HG02973 (cell line): ENCODE data around the gene CETN1.

Experiments used
- ATAC-seq: cut with Tn5 transposase; IDR thresholded peaks from one replicate; pipeline ENCODE4 v1.9.1; 2021; ENCODE audit warnings: moderate library complexity; ENCODE audit not compliant: unreplicated experiment

CETN1 gene

DNA sequence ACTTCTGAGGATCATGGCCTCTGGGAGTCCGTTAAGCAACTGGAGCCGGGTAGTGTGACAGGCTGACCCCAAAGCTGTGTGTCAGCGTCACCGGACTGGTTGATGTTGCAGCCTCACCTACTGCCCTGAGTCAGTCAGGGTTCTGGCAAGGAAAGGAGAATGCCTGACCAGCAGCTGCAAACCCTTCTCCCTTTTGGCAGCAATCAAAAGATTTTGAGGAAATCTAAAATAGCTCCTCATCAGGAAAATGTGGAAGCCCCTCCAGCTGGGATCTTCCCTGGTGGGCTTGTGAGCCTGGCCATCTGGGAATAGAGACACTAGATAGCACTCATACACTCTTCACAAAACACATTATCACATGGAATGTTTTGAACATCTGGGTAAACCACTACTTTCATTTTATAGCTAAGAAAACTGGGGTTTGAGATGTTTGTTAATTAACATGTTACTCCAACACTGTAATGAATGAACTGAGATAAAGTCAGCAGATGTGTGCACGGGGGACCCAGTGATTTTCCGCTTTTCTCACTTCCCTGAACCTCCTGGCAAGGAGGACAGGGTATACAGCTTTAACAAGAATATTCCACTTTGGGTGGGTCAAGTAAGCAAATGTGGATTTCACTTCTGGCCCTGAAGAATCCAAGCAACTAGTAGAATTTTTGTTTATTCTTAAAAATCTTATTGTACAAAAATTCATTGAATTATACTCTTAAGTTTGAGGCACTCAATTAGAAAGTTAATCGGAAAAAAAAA lies 41.3 kb downstream of the CETN1 start:
- ATAC-seq = no peak

DNA sequence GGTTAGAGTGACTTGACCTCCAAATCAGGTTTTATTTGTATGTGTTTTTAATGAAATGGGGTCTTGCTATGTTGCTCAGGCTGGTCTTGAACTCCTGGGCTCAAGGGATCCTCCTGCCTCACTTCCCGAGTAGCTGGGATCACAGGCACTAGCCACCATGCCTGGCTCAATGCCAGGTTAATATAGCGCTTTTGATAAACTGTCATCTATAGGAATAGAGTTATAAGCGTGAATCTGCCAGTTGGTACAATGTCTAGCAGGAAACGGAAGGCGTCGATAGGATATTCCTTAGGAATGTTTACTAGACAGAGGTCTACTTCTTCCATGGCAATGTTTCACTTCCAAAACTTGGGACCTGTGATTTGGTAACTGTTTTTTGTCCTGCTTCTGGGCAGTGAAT lies 42.1 kb downstream of the CETN1 start:
- no peak for ATAC-seq

DNA sequence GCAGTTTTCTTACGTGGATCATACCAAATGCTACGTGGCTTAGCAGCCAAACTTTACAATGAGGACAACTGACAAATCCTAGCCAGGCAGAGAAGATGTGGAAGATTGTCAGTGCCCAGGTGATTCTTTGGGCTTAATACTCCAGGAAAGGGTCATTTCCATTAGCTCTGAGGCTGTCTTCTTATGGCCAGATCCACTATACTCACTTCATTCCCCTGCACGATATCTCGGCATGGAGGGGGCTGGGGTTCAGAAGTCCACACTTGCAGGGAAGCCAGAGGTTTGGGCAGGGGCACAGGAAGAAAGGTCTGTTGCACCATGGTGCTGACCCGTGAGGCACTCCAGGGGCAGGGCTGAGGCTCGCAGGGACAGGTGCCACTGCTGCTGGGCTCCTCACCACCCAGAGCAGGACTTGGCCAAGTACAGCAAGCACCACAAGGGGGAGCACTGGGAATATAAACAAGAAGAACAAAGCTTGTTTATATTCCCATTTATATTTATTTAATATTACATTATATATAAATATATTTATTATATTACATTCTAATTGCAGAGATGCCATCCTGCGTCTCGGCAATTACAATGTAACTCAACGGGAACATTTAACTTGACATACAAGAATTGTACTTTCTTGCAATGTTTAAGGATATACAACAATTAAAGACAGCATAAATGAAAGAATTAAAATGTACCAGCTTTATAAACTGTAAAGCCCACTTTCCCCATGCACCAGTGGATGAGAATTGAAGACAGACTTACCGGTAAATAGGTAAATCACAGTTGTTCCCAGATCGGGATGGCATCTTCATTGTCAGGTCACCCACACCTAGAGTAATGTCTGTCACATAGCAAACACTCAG lies 43.8 kb downstream of the CETN1 start:
- ATAC-seq = peak; percentile 70

DNA sequence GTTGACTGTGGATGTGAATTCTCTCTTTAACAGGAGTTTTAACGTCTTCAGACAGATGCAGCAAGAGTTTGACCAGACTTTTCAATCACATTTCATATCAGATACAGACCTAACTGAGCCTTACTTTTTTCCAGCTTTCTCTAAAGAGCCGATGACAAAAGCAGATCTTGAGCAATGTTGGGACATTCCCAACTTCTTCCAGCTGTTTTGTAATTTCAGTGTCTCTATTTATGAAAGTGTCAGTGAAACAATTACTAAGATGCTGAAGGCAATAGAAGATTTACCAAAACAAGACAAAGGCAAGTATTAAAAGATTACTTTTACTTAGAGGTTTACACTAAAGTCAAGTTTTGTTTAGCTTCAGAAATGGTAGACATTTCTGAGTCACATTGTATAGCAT lies 47.1 kb downstream of the CETN1 start:
- no peak for ATAC-seq

DNA sequence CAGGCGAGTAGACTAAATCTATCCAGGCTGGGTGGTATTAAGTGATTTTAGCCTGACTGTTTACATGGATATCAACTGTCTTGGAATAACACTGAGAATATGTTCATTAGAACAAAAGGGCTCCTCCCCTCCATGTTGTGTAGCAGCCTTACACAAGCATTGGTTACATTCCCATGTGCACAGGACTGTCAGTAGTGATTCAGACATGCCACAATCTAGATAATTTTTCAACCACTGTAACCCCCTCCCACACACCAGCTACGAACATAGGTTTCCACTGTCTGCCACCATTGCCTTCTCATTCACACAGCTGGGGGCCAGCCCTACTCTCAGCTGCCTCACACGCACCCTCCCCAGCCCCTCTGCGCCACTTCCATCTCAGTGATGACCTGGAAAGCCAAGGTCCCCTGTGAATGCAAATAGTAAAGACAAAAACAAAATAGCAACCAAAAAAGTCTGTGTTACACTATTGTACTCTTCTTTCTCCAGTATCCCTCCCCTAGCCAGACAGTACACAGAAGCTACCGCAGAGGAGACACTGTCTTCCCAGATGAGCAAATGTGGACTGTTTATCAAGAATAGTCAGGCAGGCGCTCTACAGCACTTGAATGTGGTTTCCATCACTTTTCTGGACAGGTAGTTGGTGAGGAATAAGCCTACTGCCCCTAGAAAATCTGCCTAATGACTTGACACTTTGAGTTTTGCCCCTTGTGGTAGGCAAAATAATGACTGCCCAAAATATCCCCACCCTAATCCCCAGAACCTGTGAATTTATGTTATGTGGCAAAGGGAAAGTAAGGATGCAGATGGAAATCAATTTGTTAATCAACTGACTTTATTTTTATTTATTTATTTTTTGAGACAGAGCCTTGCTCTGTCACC lies 49.3 kb downstream of the CETN1 start:
- no peak for ATAC-seq

DNA sequence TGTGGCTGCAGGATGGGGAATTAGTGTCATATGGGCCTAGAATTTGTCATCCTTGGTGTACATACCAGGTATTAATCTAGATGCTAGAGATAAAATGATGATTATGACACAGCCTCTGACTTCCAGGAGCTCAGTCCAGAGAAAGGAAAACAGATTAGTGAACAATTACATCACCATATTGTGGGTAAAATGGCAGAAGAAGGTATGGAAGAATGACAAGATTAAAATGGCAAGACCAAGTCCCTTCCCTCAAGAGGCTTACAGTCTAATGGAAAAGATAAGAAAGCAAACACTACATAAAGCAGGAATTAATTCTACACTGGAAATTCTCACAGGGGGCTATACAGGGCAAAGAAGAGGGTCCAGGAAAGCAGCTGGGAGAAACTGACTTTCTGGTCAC lies 51.4 kb downstream of the CETN1 start:
- no peak for ATAC-seq
